ENCODE data around the gene CRYBB1.

Gene CRYBB1

GRCh38 chr22:26589367-26589844, 28.4 kb downstream of the CRYBB1 start:
- no peak for TF ChIP-seq CTCF (IDR thresholded peaks at IDR 0.05; ENCODE audit: extremely low read depth, missing control alignments)
- DNase-seq (ENCODE audit: low spot score), result peak; percentile 30

- DNase-seq (ENCODE audit: low spot score), result no peak
- no peak for TF ChIP-seq CTCF (IDR thresholded peaks at IDR 0.05; ENCODE audit: extremely low read depth, missing control alignments)
These were observed 29.0 kb downstream of the CRYBB1 start for GRCh38 chr22:26588729-26589366.

GRCh38 chr22:26587991-26588613, 29.7 kb downstream of the CRYBB1 start:
- DNase-seq (ENCODE audit: low spot score), result no peak
- TF ChIP-seq CTCF (IDR thresholded peaks at IDR 0.05; ENCODE audit: extremely low read depth, missing control alignments), result no peak

- TF ChIP-seq CTCF (IDR thresholded peaks at IDR 0.05; ENCODE audit: extremely low read depth, missing control alignments), result no peak
- no peak for DNase-seq (ENCODE audit: low spot score)
These were observed 31.1 kb downstream of the CRYBB1 start for GRCh38 chr22:26586556-26587325.

- no peak for DNase-seq (ENCODE audit: low spot score)
These were observed 32.6 kb downstream of the CRYBB1 start for GRCh38 chr22:26585104-26585790.

GRCh38 chr22:26584010-26584409, 33.8 kb downstream of the CRYBB1 start:
- no peak for DNase-seq (ENCODE audit: low spot score)
- TF ChIP-seq CTCF (IDR thresholded peaks at IDR 0.05; ENCODE audit: extremely low read depth, missing control alignments), result no peak

More at GRCh38 chr22:26585104-26585790, 32.6 kb downstream of the CRYBB1 start:
- TF ChIP-seq CTCF (IDR thresholded peaks at IDR 0.05; ENCODE audit: extremely low read depth, missing control alignments), result no peak
